ENCODE results near the gene SPRR1A.

SPRR1A gene

GRCh38 chr1:152953761-152954160 lies 30.1 kb upstream of the SPRR1A start:
- Histone ChIP-seq H3K36me3 (ENCODE audit: insufficient read depth, low read length) (no peaks in the 10 kb centered on the region), H3K27me3 (ENCODE audit: insufficient read depth, low read length, poor library complexity) (peaks cover 5% of the 10 kb centered on the region), H2AFZ (ENCODE audit: low read depth, low read length) (no peak overlapping the region), H3K79me2 (ENCODE audit: insufficient read depth, low read length) (no peaks in the 10 kb centered on the region), H3K4me2 (ENCODE audit: insufficient read depth, low read length) (no peak overlapping the region), H3K9ac (ENCODE audit: low read depth, low read length) (no peak overlapping the region), H3K9me3 (ENCODE audit: insufficient read depth, low read length, severe bottlenecking) (no peaks in the 10 kb centered on the region), H3K4me1 (ENCODE audit: insufficient read depth, low read length) (no peaks in the 10 kb centered on the region), H4K20me1 (ENCODE audit: insufficient read depth, low read length) (no peaks in the 10 kb centered on the region), H3K4me3 (ENCODE audit: low read depth in 1 of 2, low read length in 2 of 2) (no peak overlapping the region), H3K27ac (ENCODE audit: low read length) (no peak overlapping the region)
- DNase-seq (no peak), ATAC-seq (ENCODE audit: insufficient read depth, low read depth) (no peak)
- TF ChIP-seq, protein P1, sequence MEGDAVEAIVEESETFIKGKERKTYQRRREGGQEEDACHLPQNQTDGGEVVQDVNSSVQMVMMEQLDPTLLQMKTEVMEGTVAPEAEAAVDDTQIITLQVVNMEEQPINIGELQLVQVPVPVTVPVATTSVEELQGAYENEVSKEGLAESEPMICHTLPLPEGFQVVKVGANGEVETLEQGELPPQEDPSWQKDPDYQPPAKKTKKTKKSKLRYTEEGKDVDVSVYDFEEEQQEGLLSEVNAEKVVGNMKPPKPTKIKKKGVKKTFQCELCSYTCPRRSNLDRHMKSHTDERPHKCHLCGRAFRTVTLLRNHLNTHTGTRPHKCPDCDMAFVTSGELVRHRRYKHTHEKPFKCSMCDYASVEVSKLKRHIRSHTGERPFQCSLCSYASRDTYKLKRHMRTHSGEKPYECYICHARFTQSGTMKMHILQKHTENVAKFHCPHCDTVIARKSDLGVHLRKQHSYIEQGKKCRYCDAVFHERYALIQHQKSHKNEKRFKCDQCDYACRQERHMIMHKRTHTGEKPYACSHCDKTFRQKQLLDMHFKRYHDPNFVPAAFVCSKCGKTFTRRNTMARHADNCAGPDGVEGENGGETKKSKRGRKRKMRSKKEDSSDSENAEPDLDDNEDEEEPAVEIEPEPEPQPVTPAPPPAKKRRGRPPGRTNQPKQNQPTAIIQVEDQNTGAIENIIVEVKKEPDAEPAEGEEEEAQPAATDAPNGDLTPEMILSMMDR (IDR thresholded peaks at IDR 0.05; ENCODE audit: borderline replicate concordance, extremely low read depth, low read length, poor library complexity, severe bottlenecking), result no peak
- no peak for TF ChIP-seq EZH2 (IDR thresholded peaks at IDR 0.05; ENCODE audit: borderline replicate concordance, low read depth, low read length, severe bottlenecking)

DNA sequence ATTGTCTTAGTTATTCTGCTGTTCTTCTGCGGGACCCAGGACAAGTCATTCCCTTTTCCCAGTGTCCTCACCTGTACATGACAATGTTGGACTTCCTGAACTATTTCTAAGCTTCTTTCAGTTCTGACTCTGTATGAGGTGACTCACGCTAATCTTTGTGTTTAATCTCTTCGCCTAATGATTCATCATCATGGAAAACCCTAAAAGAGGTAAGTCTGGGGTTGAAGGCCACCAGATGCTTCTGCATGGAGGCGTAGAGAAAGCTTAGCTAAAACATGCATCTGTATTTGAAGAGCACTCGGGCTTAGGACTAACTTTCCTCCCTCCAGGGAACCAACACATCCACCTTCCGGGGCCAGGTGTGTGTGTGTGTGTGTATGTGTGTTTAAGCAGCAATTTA lies 29.4 kb upstream of the SPRR1A start:
- DNase-seq, result no peak
- Histone ChIP-seq H3K36me3 (ENCODE audit: insufficient read depth, low read length) (no peaks in the 10 kb centered on the region), H2AFZ (ENCODE audit: low read depth, low read length) (no peak overlapping the region), H3K27me3 (ENCODE audit: insufficient read depth, low read length, poor library complexity) (peaks cover 3% of the 10 kb centered on the region), H3K79me2 (ENCODE audit: insufficient read depth, low read length) (no peaks in the 10 kb centered on the region), H3K4me2 (ENCODE audit: insufficient read depth, low read length) (no peak overlapping the region), H4K20me1 (ENCODE audit: insufficient read depth, low read length) (no peaks in the 10 kb centered on the region), H3K27ac (ENCODE audit: low read length) (no peak overlapping the region), H3K9me3 (ENCODE audit: insufficient read depth, low read length, severe bottlenecking) (no peaks in the 10 kb centered on the region), H3K9ac (ENCODE audit: low read depth, low read length) (no peak overlapping the region), H3K4me3 (ENCODE audit: low read depth in 1 of 2, low read length in 2 of 2) (no peak overlapping the region), H3K4me1 (ENCODE audit: insufficient read depth, low read length) (no peaks in the 10 kb centered on the region)
- no peak for ATAC-seq (ENCODE audit: insufficient read depth, low read depth)
- TF ChIP-seq, protein P1 (IDR thresholded peaks at IDR 0.05; ENCODE audit: borderline replicate concordance, extremely low read depth, low read length, poor library complexity, severe bottlenecking), result no peak
- no peak for TF ChIP-seq EZH2 (IDR thresholded peaks at IDR 0.05; ENCODE audit: borderline replicate concordance, low read depth, low read length, severe bottlenecking)

DNA sequence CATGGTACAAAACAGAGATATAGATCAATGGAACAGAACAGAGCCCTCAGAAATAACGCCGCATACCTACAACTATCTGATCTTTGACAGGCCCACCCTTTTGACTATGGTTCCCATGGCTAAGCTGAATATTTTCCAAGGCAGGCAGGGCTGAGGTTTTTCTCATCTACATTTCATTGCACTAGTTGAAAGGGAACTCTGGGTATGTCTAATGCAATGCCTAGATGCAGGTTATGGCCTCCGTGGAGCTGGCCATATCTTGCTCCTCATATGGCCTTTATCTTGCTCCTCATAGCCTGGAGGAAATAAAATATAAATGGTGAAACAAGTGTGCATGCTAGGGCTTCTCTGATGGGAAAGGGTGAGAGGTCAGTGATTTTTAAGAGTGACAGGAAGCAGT lies 26.3 kb upstream of the SPRR1A start:
- Histone ChIP-seq H3K27me3 (ENCODE audit: insufficient read depth, low read length, poor library complexity) (peaks cover 3% of the 10 kb centered on the region), H3K9ac (ENCODE audit: low read depth, low read length) (no peak overlapping the region), H3K9me3 (ENCODE audit: insufficient read depth, low read length, severe bottlenecking) (no peaks in the 10 kb centered on the region), H3K79me2 (ENCODE audit: insufficient read depth, low read length) (no peaks in the 10 kb centered on the region), H3K4me1 (ENCODE audit: insufficient read depth, low read length) (no peaks in the 10 kb centered on the region), H4K20me1 (ENCODE audit: insufficient read depth, low read length) (no peaks in the 10 kb centered on the region), H3K36me3 (ENCODE audit: insufficient read depth, low read length) (no peaks in the 10 kb centered on the region), H3K4me2 (ENCODE audit: insufficient read depth, low read length) (no peak overlapping the region), H3K4me3 (ENCODE audit: low read depth in 1 of 2, low read length in 2 of 2) (no peak overlapping the region), H3K27ac (ENCODE audit: low read length) (no peak overlapping the region), H2AFZ (ENCODE audit: low read depth, low read length) (no peak overlapping the region)
- DNase-seq, result no peak
- TF ChIP-seq, protein P1 (IDR thresholded peaks at IDR 0.05; ENCODE audit: borderline replicate concordance, extremely low read depth, low read length, poor library complexity, severe bottlenecking), result no peak
- TF ChIP-seq EZH2 (IDR thresholded peaks at IDR 0.05; ENCODE audit: borderline replicate concordance, low read depth, low read length, severe bottlenecking), result no peak
- ATAC-seq (ENCODE audit: insufficient read depth, low read depth), result no peak

DNA sequence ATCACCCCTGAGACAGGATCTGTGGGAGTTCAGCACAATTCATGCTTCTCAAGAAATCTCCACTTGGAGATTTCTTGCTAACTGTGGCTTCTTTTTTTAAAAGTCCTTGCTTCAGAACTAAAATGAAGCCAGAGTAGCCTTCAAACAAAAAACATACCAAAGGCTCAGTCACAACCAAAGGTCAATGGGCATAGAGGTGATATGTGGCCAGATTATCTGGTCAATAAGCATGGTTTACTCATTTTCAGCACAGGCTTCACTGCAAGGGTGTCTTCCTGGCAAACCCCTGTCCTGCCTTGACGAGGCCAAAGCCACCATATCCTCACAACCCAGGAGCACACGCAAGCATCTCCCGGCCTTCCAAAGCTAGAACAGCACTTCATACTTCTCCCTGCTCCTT lies 24.6 kb upstream of the SPRR1A start:
- ATAC-seq (ENCODE audit: insufficient read depth, low read depth) (no peak), DNase-seq (no peak)
- Histone ChIP-seq H3K4me2 (ENCODE audit: insufficient read depth, low read length) (no peak overlapping the region), H3K4me1 (ENCODE audit: insufficient read depth, low read length) (no peaks in the 10 kb centered on the region), H4K20me1 (ENCODE audit: insufficient read depth, low read length) (no peaks in the 10 kb centered on the region), H3K4me3 (ENCODE audit: low read depth in 1 of 2, low read length in 2 of 2) (no peak overlapping the region), H3K9me3 (ENCODE audit: insufficient read depth, low read length, severe bottlenecking) (no peaks in the 10 kb centered on the region), H3K27me3 (ENCODE audit: insufficient read depth, low read length, poor library complexity) (no peaks in the 10 kb centered on the region), H2AFZ (ENCODE audit: low read depth, low read length) (no peak overlapping the region), H3K9ac (ENCODE audit: low read depth, low read length) (no peak overlapping the region), H3K36me3 (ENCODE audit: insufficient read depth, low read length) (no peaks in the 10 kb centered on the region), H3K79me2 (ENCODE audit: insufficient read depth, low read length) (no peaks in the 10 kb centered on the region), H3K27ac (ENCODE audit: low read length) (no peak overlapping the region)
- TF ChIP-seq, protein P1 (IDR thresholded peaks at IDR 0.05; ENCODE audit: borderline replicate concordance, extremely low read depth, low read length, poor library complexity, severe bottlenecking), result no peak
- no peak for TF ChIP-seq EZH2 (IDR thresholded peaks at IDR 0.05; ENCODE audit: borderline replicate concordance, low read depth, low read length, severe bottlenecking)
